Karpas-422 (cell line): ENCODE results near the gene PIGN. TPM values are rescaled to one million over a fixed set of nuclear protein-coding genes. Genes with fewer than 3 reads are reported as not detected.

Source experiments
- DNase-seq: peaks from one replicate; pipeline ENCODE4 v3.0.0-alpha.2; 2015
- H2AFZ ChIP-seq: fragments of 200-600 bp; sonication (generic); 2 replicates; pipeline ENCODE4 v1.6.1; 2014; ENCODE audit warnings: antibody characterized with exemption, low read length, mixed read lengths
- H3K27ac ChIP-seq: fragments of 200-600 bp; sonication (generic); 2 replicates; pipeline ENCODE4 v1.5.1; 2014; ENCODE audit warnings: mild to moderate bottlenecking, low read length, moderate library complexity
- H3K27me3 ChIP-seq: fragments of 200-600 bp; sonication (generic); 2 replicates; pipeline ENCODE4 v1.6.1; 2014; ENCODE audit warnings: low read length, mixed read lengths
- H3K36me3 ChIP-seq: fragments of 200-600 bp; sonication (generic); 2 replicates; pipeline ENCODE4 v1.6.1; 2014; ENCODE audit warnings: low read length, mixed read lengths; ENCODE audit not compliant: insufficient read depth
- H3K4me1 ChIP-seq: fragments of 200-600 bp; sonication (generic); 2 replicates; pipeline ENCODE4 v1.6.1; 2014; ENCODE audit warnings: mild to moderate bottlenecking, low read length, mixed read lengths
- H3K4me2 ChIP-seq: fragments of 200-600 bp; sonication (generic); 2 replicates; pipeline ENCODE4 v1.6.1; 2014; ENCODE audit warnings: low read length, low read depth, mild to moderate bottlenecking; ENCODE audit not compliant: poor library complexity, severe bottlenecking
- H3K4me3 ChIP-seq: fragments of 200-600 bp; sonication (generic); 2 replicates; pipeline ENCODE4 v1.5.1; 2014; ENCODE audit warnings: mild to moderate bottlenecking, antibody characterized with exemption, low read length, mixed read lengths
- H3K79me2 ChIP-seq: fragments of 200-600 bp; sonication (generic); 2 replicates; pipeline ENCODE4 v1.6.1; 2014; ENCODE audit warnings: mild to moderate bottlenecking, low read length, mixed read lengths
- H3K9ac ChIP-seq: fragments of 200-600 bp; sonication (generic); 2 replicates; pipeline ENCODE4 v1.6.0; 2014; ENCODE audit warnings: low read length
- H3K9me2 ChIP-seq: fragments of 200-600 bp; sonication (generic), shearing (Covaris generic); replicated peaks from 2 replicates; pipeline ENCODE4 v1.6.0; 2014; ENCODE audit warnings: mild to moderate bottlenecking, low read length, moderate library complexity; ENCODE audit not compliant: insufficient read depth
- H3K9me3 ChIP-seq: fragments of 300-700, 200-600 bp; sonication (generic); 2 replicates; pipeline ENCODE4 v1.6.1; 2014; ENCODE audit warnings: low read length, mixed read lengths
- H4K20me1 ChIP-seq: fragments of 200-600 bp; sonication (generic); 2 replicates; pipeline ENCODE4 v1.6.1; 2014; ENCODE audit warnings: mild to moderate bottlenecking, antibody characterized with exemption, low read length, low read depth; ENCODE audit not compliant: insufficient read depth
- total RNA-seq: library from RNA; depleted of rRNA; stranded (reverse); fragments of >200 nt; shearing (Covaris generic); gene quantifications from 2 replicates; pipeline ENCODE4 v1.2.3, GENCODE V29; 2014; ENCODE audit warnings: low replicate concordance

PIGN gene
- total RNA-seq, 1 experiment from 2014 or later = 68.5 TPM

- Histone ChIP-seq H3K36me3 (peaks cover 18% of the 10 kb centered on the region), H3K79me2 (no peaks in the 10 kb centered on the region), H3K9me3 (peaks cover 3% of the 10 kb centered on the region; the same call in 1 of the 2 replicates), H3K4me2 (no peak overlapping the region), H3K9ac (no peak overlapping the region), H3K27ac (no peak overlapping the region), H3K27me3 (no peaks in the 10 kb centered on the region), H4K20me1 (no peaks in the 10 kb centered on the region), H2AFZ (no peak overlapping the region), H3K9me2 (no peaks in the 10 kb centered on the region), H3K4me3 (no peak overlapping the region), H3K4me1 (no peaks in the 10 kb centered on the region)
- DNase-seq = no peak
Observed at GRCh38 chr18:62061821-62062478, 124.9 kb downstream of the PIGN start.

- Histone ChIP-seq H3K27me3 (no peaks in the 10 kb centered on the region), H3K27ac (no peak overlapping the region), H4K20me1 (no peaks in the 10 kb centered on the region), H3K4me3 (no peak overlapping the region), H3K9me3 (peaks cover 3% of the 10 kb centered on the region; the same call in 1 of the 2 replicates), H3K4me1 (no peaks in the 10 kb centered on the region), H3K9ac (no peak overlapping the region), H2AFZ (no peak overlapping the region), H3K4me2 (no peak overlapping the region), H3K9me2 (no peaks in the 10 kb centered on the region), H3K36me3 (peaks cover 18% of the 10 kb centered on the region), H3K79me2 (no peaks in the 10 kb centered on the region)
- no peak for DNase-seq
Observed at GRCh38 chr18:62060820-62061219, 126.0 kb downstream of the PIGN start.

- Histone ChIP-seq H4K20me1 (no peaks in the 10 kb centered on the region), H3K4me2 (no peak overlapping the region), H2AFZ (no peak overlapping the region), H3K9me2 (no peaks in the 10 kb centered on the region), H3K9me3 (peaks cover 3% of the 10 kb centered on the region; the same call in 1 of the 2 replicates), H3K79me2 (no peaks in the 10 kb centered on the region), H3K4me1 (no peaks in the 10 kb centered on the region), H3K4me3 (no peak overlapping the region), H3K36me3 (peaks cover 19% of the 10 kb centered on the region), H3K27me3 (no peaks in the 10 kb centered on the region), H3K9ac (no peak overlapping the region), H3K27ac (no peak overlapping the region)
- DNase-seq = no peak
Observed at GRCh38 chr18:62054929-62055498, 131.8 kb downstream of the PIGN start.

- no peak overlapping the region for H2AFZ ChIP-seq
- no peak for DNase-seq
- H3K36me3 ChIP-seq = peaks cover 4% of the 10 kb centered on the region; the same call in 1 of the 2 replicates
- no peaks in the 10 kb centered on the region for H3K9me3 ChIP-seq
- no peaks in the 10 kb centered on the region for H3K9me2 ChIP-seq
- H3K4me2 ChIP-seq = no peak overlapping the region
- no peak overlapping the region for H3K27ac ChIP-seq
- H3K9ac ChIP-seq = no peak overlapping the region
- no peaks in the 10 kb centered on the region for H4K20me1 ChIP-seq
- no peaks in the 10 kb centered on the region for H3K79me2 ChIP-seq
- H3K27me3 ChIP-seq = no peaks in the 10 kb centered on the region
- no peak overlapping the region for H3K4me3 ChIP-seq
- no peaks in the 10 kb centered on the region for H3K4me1 ChIP-seq
Observed at GRCh38 chr18:62048279-62048678, 138.6 kb downstream of the PIGN start.

GRCh38 chr18:62045316-62045715 is 141.5 kb downstream of the PIGN start:
- H3K27ac ChIP-seq = no peak overlapping the region
- H2AFZ ChIP-seq = no peak overlapping the region
- H3K9me3 ChIP-seq = no peaks in the 10 kb centered on the region
- no peaks in the 10 kb centered on the region for H3K4me1 ChIP-seq
- H3K27me3 ChIP-seq = no peaks in the 10 kb centered on the region
- no peak overlapping the region for H3K4me3 ChIP-seq
- no peak overlapping the region for H3K9ac ChIP-seq
- DNase-seq = no peak
- H4K20me1 ChIP-seq = no peaks in the 10 kb centered on the region
- no peaks in the 10 kb centered on the region for H3K79me2 ChIP-seq
- no peaks in the 10 kb centered on the region for H3K9me2 ChIP-seq
- no peaks in the 10 kb centered on the region; the same call in 1 of the 2 replicates for H3K36me3 ChIP-seq
- no peak overlapping the region for H3K4me2 ChIP-seq

GRCh38 chr18:62044490-62045000 is 142.3 kb downstream of the PIGN start:
- H3K9ac ChIP-seq = no peak overlapping the region
- no peak for DNase-seq
- H3K4me3 ChIP-seq = no peak overlapping the region
- H3K9me3 ChIP-seq = no peaks in the 10 kb centered on the region
- H3K79me2 ChIP-seq = no peaks in the 10 kb centered on the region
- no peak overlapping the region for H2AFZ ChIP-seq
- H3K36me3 ChIP-seq = no peaks in the 10 kb centered on the region; the same call in 1 of the 2 replicates
- H3K27ac ChIP-seq = no peak overlapping the region
- no peaks in the 10 kb centered on the region for H3K9me2 ChIP-seq
- no peaks in the 10 kb centered on the region for H3K27me3 ChIP-seq
- H3K4me1 ChIP-seq = no peaks in the 10 kb centered on the region
- no peaks in the 10 kb centered on the region for H4K20me1 ChIP-seq
- H3K4me2 ChIP-seq = no peak overlapping the region

GRCh38 chr18:62037989-62038778 is 148.7 kb downstream of the PIGN start:
- Histone ChIP-seq H3K4me1 (no peaks in the 10 kb centered on the region), H2AFZ (no peak overlapping the region), H3K79me2 (no peaks in the 10 kb centered on the region), H3K4me3 (no peak overlapping the region), H3K9me2 (no peaks in the 10 kb centered on the region), H3K9ac (no peak overlapping the region), H4K20me1 (no peaks in the 10 kb centered on the region), H3K36me3 (no peaks in the 10 kb centered on the region), H3K27ac (no peak overlapping the region), H3K27me3 (no peaks in the 10 kb centered on the region), H3K4me2 (no peak overlapping the region), H3K9me3 (no peaks in the 10 kb centered on the region)
- no peak for DNase-seq
